SJSA1 (cell line): ENCODE measurements around the gene SLX4IP. TPM values are rescaled to one million over a fixed set of nuclear protein-coding genes. Genes with fewer than 3 reads are reported as not detected.
"Not testable (repeated sequence)": the region's sequence is repeated elsewhere in the genome, so short reads cannot be mapped to it uniquely, and the experiment has no call there.

Experiments
- DNase-seq, 2 experiments: peaks; one replicate each; pipeline ENCODE4 v3.0.0-alpha.2; 2015 to 2020; ENCODE audit warnings: low spot score in 2 of 2, low read depth in 1 of 2
- H3K27ac ChIP-seq: fragments of 250-450 bp; sonication (Bioruptor Pico); 2 replicates; pipeline ENCODE4 v1.5.1; 2020; ENCODE audit warnings: mild to moderate bottlenecking, moderate library complexity
- H3K27me3 ChIP-seq: fragments of 250-450 bp; sonication (Bioruptor Pico); replicated peaks from 2 replicates; pipeline ENCODE4 v1.5.1; 2020; ENCODE audit warnings: mild to moderate bottlenecking, moderate library complexity
- H3K36me3 ChIP-seq: fragments of 250-450 bp; sonication (Bioruptor Pico); 2 replicates; pipeline ENCODE4 v1.5.1; 2020; ENCODE audit warnings: mild to moderate bottlenecking
- H3K4me1 ChIP-seq: fragments of 250-450 bp; sonication (Bioruptor Pico); replicated peaks from 2 replicates; pipeline ENCODE4 v1.6.1; 2021; ENCODE audit warnings: mild to moderate bottlenecking
- H3K4me3 ChIP-seq: fragments of 250-450 bp; sonication (Bioruptor Pico); 2 replicates; pipeline ENCODE4 v1.5.1; 2020; ENCODE audit warnings: mild to moderate bottlenecking
- H3K9me3 ChIP-seq: fragments of 250-450 bp; sonication (Bioruptor Pico); replicated peaks from 2 replicates; pipeline ENCODE4 v1.5.1; 2020; ENCODE audit warnings: mild to moderate bottlenecking
- total RNA-seq: library from RNA; depleted of rRNA; stranded (reverse); fragments of >200 nt; shearing (Covaris generic); gene quantifications from 2 replicates; pipeline ENCODE4 v1.2.3, GENCODE V29; 2014

SLX4IP gene
- total RNA-seq, 1 experiment from 2014 or later: 5.9 TPM

DNA sequence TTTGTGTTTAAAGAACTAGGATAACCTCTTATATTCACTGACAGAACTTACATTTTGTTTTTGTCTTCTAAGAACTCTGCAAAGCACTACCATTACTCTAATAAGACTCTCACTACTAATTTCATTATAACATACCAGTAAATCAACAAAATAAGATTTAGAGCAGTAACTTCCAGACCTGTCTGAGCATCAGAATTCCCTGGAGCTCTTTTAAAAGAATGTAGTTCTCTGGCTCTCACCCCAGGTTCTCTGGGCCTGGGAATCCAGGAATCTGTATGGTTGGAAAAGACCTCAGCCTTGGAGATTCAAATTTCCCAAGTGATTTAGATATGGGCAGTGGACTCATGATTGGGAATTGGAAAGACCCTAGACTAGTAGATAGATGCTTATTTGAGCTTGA, 149.3 kb downstream of the SLX4IP start:
- DNase-seq: no peak
- Histone ChIP-seq H3K27me3 (no peaks in the 10 kb centered on the region), H3K36me3 (no peaks in the 10 kb centered on the region), H3K27ac (no peak overlapping the region), H3K4me1 (peaks cover 41% of the 10 kb centered on the region), H3K9me3 (no peaks in the 10 kb centered on the region), H3K4me3 (no peak overlapping the region)

DNA sequence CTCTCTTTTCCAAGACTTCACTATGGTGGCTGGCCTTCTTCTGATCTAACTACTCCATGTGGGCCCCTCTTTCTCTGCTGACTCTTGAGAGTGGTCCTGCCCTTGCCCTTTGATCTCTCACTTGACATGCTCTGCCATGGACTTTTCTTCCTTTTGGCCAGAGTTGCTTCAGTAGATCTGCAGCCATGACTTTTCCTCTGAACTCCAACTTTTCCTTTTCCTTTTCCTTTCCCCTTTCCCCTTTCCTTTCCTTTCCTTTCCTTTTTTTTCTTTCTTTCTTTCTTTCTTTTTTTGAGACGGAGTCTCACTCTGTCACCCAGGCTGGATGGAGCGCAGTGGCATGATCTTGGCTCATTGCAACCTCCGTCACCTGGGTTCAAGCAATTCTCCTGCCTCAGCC, 150.2 kb downstream of the SLX4IP start:
- Histone ChIP-seq H3K27me3 (no peaks in the 10 kb centered on the region), H3K27ac (no peak overlapping the region), H3K36me3 (no peaks in the 10 kb centered on the region), H3K9me3 (no peaks in the 10 kb centered on the region), H3K4me3 (no peak overlapping the region), H3K4me1 (peaks cover 38% of the 10 kb centered on the region)
- no peak for DNase-seq

DNA sequence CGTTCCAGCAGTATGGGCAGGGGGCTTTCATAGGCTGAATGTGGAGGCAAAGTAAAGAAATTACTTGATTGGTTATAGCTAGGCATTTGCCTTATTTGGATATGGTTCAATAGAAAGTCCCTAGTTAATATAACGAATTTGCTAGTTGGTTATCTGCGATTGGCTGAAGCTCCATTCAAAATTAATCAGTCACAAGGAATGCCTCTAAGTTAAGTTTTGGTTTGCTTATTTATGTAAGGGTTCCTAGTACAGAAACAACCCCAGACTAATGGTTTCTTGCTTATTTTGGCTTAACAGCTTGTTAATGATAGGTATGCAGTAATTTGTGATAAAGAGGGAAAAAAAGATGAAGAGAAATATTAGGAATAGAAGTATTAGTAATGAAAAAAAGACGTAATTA, 151.2 kb downstream of the SLX4IP start:
- no peaks in the 10 kb centered on the region for H3K27me3 ChIP-seq
- H3K36me3 ChIP-seq: no peaks in the 10 kb centered on the region
- H3K9me3 ChIP-seq: no peaks in the 10 kb centered on the region
- peak overlapping the region; percentile 43; the same call in 1 of the 2 replicates for H3K27ac ChIP-seq
- peak in 1 of 2 experiments; percentile 24 for DNase-seq
- no peak overlapping the region for H3K4me3 ChIP-seq
- peaks cover 41% of the 10 kb centered on the region for H3K4me1 ChIP-seq

DNA sequence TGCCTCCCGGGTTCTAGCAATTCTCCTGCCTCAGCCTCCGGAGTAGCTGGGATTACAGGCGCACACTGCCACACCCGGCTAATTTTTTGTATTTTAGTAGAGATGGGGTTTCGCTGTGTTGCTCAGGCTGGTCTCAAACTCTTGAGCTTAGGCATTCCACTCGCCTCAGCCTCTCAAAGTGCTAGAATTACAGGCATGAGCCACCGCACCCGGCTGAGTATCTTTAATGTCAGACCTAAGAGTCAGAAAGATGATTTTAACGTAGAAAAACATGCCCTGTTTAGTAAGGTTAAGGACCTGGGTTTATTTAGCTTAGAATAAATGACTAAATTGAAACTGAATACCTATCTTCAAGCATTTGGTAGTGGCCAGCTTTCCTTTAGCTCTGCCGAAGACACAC, 155.3 kb downstream of the SLX4IP start:
- H3K4me1 ChIP-seq: peaks cover 36% of the 10 kb centered on the region
- not testable (repeated sequence) for H3K9me3 ChIP-seq, H3K36me3 ChIP-seq, H3K27ac ChIP-seq, H3K4me3 ChIP-seq, DNase-seq, H3K27me3 ChIP-seq

DNA sequence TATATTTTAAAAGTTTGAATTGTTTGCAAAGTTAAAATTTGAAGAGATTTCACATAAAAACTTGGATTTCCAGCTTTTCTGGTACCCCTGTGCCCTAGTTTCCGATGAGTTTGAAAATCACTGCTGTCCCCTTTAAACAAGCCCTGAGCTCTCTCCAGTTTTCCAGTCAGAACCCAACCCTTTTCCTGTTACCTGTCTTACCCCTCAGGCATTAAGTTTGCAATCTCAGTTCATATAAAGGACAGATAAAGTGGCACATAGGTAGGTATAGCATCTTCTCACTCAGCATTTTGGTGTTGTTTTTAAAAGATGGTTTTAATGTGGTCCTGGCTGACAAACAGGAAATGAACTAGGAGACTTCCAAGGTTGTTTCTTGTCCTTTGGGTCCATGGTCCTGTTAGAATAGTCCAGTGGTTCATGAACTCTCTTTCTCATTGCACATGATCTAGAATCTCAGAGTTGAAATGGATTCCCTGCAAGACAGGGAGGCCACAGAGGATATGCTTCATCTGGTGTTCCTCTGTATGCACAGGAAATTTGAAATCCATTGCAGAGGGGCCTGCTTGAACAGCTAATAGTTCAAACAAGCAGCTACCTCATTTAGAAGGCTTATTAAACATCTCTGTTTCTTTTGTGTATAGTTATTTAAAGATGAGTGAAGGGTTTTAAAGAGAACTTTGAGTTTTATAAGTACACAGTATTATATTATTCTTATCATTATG, 156.0 kb downstream of the SLX4IP start:
- no peak overlapping the region for H3K4me3 ChIP-seq
- H3K9me3 ChIP-seq: no peaks in the 10 kb centered on the region
- H3K4me1 ChIP-seq: peaks cover 37% of the 10 kb centered on the region
- no peak overlapping the region for H3K27ac ChIP-seq
- no peaks in the 10 kb centered on the region for H3K36me3 ChIP-seq
- H3K27me3 ChIP-seq: no peaks in the 10 kb centered on the region
- no peak for DNase-seq

DNA sequence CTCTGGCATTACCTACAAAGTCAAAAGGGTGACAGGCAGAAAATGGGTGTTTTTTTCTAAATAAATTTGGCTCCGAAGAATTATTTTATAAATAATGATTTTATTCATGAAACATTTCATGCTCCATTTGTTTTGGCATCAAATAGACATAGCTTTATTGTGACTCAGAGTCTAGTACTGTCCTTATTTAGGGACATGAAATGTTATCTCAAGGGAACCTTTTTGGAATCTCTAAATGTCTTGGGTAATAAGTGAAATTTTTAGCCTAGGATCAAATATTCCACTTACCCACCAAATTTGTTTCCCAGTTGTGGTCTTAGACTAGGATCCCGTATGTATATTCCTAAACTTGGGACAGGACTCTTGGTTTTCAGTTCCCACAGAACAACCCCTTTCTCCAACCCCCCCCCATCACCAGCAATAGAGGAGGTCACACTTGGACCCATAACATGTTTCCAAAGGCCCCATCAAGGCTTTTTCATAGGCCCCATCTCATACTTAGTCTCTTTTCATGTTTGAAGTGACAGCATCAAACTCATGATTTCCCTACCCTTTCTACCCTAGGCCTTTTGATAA, 156.9 kb downstream of the SLX4IP start:
- DNase-seq: peak in 1 of 2 experiments; percentile 58

DNA sequence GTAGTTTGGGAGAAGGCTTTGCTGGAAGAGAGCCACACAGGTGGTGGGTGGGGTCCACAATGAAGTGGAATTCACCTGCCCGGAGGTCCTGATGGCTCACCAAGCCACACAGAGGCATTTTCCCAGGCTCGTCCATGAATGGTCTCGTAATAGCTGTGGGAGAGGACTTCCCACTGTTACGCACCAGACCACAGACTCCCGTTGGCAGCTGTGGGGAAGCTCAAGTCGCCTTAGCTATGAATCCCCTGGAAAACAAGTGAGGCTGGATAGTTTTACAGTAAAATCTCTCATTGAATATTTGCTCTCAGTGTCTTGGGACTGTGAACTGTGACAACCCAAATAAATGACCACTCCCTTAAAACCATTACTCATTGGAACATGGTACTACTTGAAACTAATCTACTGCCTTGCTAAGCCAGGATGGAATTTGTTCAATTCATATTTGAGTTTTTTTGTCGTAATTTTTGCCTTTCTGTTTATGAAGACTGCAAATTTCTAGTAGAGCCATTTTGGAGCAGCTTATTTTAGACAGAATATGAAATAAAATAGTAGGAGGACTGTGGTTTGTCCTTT, 159.3 kb downstream of the SLX4IP start:
- no peak for DNase-seq
- no peak overlapping the region for H3K27ac ChIP-seq
- H3K9me3 ChIP-seq: no peaks in the 10 kb centered on the region
- H3K27me3 ChIP-seq: no peaks in the 10 kb centered on the region
- no peak overlapping the region for H3K4me3 ChIP-seq
- no peaks in the 10 kb centered on the region for H3K36me3 ChIP-seq
- H3K4me1 ChIP-seq: peaks cover 60% of the 10 kb centered on the region

More for the DNA sequence above, 156.9 kb downstream of the SLX4IP start:
- Histone ChIP-seq H3K9me3 (no peaks in the 10 kb centered on the region), H3K4me1 (peaks cover 39% of the 10 kb centered on the region), H3K27me3 (no peaks in the 10 kb centered on the region), H3K36me3 (no peaks in the 10 kb centered on the region), H3K4me3 (no peak overlapping the region), H3K27ac (peak overlapping the region; percentile 43)

DNA sequence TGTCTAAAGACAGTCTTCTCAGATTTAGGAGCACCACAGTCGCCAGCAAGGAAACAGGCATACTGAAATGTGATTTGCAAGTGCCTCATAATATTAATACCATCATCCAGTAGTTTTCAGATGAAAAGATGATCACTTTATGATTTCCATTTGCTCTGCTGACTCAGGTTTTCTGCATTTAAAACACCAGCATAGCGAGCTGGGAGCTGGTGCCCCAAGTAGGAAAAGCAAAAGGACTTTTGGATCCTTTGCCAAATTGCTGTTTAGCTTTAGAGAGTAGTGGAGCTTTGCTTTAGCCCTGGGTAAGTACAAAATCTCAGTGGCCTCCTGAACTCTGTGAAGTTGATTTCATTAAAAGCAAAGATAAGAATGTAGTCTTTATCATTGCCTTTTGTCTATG, 160.2 kb downstream of the SLX4IP start:
- no peak for DNase-seq
- H3K4me1 ChIP-seq: peaks cover 60% of the 10 kb centered on the region
- no peaks in the 10 kb centered on the region for H3K9me3 ChIP-seq
- H3K27me3 ChIP-seq: no peaks in the 10 kb centered on the region
- no peaks in the 10 kb centered on the region for H3K36me3 ChIP-seq
- H3K4me3 ChIP-seq: no peak overlapping the region
- no peak overlapping the region for H3K27ac ChIP-seq

DNA sequence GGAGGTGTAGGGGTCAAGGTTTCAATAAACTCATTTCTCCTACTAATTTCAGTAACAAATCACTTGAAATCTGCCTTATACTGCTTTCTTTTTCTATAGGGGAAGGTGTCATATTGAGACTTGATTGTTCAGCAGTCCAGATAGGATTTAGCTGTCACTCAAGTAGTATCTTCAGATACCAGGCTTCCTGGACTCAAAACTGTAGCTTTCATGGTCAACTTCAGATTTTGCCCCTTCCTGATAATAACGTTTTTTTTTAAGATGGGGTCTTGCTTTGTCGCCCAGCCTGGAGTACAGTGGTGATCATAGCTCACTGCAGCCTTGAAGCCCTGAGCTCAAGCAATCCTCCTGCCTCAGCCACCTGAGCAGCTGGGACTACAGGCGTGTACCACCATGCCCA, 160.9 kb downstream of the SLX4IP start:
- Histone ChIP-seq H3K27ac (0 out of 2 replicates have a peak overlapping the region, but pooled peaks have one; percentile 3), H3K27me3 (no peaks in the 10 kb centered on the region), H3K4me1 (peaks cover 54% of the 10 kb centered on the region), H3K4me3 (no peak overlapping the region), H3K36me3 (no peaks in the 10 kb centered on the region), H3K9me3 (no peaks in the 10 kb centered on the region)
- DNase-seq: no peak

DNA sequence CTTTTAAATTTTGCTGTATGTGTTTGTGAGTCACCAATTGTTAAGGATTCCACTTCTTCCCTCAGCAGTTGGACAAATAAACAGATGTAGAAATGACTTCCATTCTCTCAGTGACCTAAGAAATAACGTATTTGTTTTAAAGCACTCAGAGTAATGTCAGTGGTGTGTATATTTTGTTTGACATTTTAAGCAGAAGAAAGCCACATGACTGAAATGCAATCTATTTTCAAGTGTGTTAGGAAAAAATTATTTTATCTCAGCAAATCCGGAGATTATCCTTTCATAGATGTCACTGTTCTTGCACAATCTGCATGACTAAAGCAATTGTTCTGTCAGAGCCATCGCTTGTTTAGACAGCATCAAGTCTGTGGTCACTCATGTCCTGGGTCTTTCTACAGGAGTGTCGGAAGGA, 161.6 kb downstream of the SLX4IP start:
- peaks cover 47% of the 10 kb centered on the region for H3K4me1 ChIP-seq
- peak; percentile 70 to 91 for DNase-seq

DNA sequence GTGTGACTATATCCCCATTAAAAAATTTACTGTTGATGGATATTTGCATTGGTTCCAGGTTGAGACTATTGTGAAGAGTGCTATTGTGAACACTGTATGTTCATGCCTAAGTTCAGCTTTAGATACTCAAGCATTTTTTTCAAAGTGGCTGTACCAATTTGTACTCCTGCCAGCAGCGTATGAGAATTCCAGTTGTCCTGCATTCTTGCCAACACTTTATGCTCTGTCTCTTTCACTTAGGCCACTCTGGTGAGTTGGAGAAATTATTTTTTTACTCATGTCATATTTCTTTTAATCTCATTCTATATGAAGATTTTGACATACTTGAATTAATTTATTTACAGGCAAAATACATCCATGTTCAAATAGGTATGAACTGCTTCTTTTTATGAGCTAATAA, 162.5 kb downstream of the SLX4IP start:
- peaks cover 38% of the 10 kb centered on the region for H3K4me1 ChIP-seq
- no peaks in the 10 kb centered on the region for H3K27me3 ChIP-seq
- DNase-seq: peak in 1 of 2 experiments; percentile 39
- H3K27ac ChIP-seq: peak overlapping the region; percentile 91
- no peak overlapping the region for H3K4me3 ChIP-seq
- no peaks in the 10 kb centered on the region for H3K36me3 ChIP-seq
- no peaks in the 10 kb centered on the region for H3K9me3 ChIP-seq

More for the DNA sequence above, 161.6 kb downstream of the SLX4IP start:
- Histone ChIP-seq H3K36me3 (no peaks in the 10 kb centered on the region), H3K4me3 (no peak overlapping the region), H3K27me3 (no peaks in the 10 kb centered on the region), H3K27ac (peak overlapping the region; percentile 91), H3K9me3 (no peaks in the 10 kb centered on the region)

DNA sequence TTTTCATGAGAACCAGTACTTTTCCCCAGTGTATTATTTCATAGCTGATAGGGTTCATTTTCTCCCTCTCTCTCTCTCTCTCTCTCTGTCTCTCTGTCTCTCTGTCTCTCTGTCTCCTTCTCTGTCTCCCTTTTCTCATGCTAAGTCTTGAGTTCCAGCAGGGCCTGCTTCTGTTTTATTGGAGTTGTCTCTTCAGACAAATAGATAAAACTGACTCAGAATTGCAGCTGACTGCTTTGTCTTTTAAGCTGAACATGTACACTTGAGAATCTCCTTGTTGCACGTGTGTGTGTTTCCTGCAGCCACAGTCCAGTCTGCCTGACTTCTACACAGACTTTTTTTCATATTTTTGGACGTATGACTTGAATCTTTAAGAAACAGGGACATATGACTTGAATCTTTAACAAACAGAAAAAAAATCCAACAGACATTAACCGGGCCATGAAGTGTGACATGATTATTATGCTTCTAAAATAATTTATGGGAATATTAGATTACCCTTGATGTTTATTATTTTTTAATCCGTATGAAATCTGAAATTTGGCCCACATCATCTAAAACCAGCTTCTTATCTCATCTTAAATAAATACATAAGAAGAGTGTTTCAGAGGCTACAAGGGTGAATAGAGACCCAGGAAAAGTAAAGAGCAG, 167.2 kb downstream of the SLX4IP start:
- Histone ChIP-seq H3K27me3 (no peaks in the 10 kb centered on the region), H3K9me3 (no peaks in the 10 kb centered on the region), H3K36me3 (no peaks in the 10 kb centered on the region), H3K4me1 (peaks cover 44% of the 10 kb centered on the region), H3K4me3 (no peak overlapping the region), H3K27ac (no peak overlapping the region)
- DNase-seq: no peak

DNA sequence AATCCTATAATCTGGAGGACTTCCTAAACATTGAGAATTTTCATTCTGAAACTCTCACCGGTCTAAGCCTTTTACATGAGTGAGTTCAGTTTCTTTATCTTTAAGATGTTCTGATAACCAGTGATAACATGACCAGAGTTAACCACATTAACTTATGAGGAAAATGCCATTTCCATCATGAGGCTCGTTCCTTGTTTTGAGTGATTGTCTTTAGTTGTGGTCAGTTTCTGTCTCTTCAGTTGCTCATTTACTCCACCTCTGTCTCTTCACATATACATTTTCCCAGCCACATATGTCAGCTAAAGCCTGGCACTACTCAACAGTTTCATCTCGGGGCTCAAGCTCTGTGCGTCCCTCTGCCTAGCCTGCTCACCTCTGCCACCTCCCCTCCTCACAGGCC, 168.3 kb downstream of the SLX4IP start:
- Histone ChIP-seq H3K9me3 (no peaks in the 10 kb centered on the region), H3K4me3 (no peak overlapping the region), H3K36me3 (no peaks in the 10 kb centered on the region), H3K4me1 (peaks cover 34% of the 10 kb centered on the region), H3K27ac (peak overlapping the region; percentile 90), H3K27me3 (no peaks in the 10 kb centered on the region)
- DNase-seq: no peak
